SH-SY5Y (cell line): ENCODE measurements around the gene PLEKHA7.

Experiments used
- GATA2 ChIP-seq: IDR thresholded peaks from 2 replicates; pipeline ENCODE4 v1.6.1; 2011; ENCODE audit warnings: mild to moderate bottlenecking, low read depth, low read length
- GATA3 ChIP-seq: IDR thresholded peaks from 2 replicates; pipeline ENCODE4 v1.6.1; 2011; ENCODE audit warnings: low read depth, mild to moderate bottlenecking, low read length, moderate library complexity

GRCh38 chr11:16786131-16786530 lies 228.1 kb downstream of the PLEKHA7 start:
- TF ChIP-seq GATA3 (no peak), GATA2 (no peak)
